Stimulated activated CD4-positive, alpha-beta T cell treated with anti-CD3 and anti-CD28 coated beads, Interleukin-12 subunit alpha, Interleukin-12 subunit beta, amount 100 ng/mL, for 24 hours (primary cell): ENCODE data around the gene PRICKLE2.
"Not testable (repeated sequence)": the region's sequence is repeated elsewhere in the genome, so short reads cannot be mapped to it uniquely, and the experiment has no call there.

Experiments
- DNase-seq, 2 experiments: peaks; one replicate each; pipeline ENCODE4 v3.0.0-alpha.2; 2020; ENCODE audit warnings: low read depth in 2 of 2

PRICKLE2 gene

DNA sequence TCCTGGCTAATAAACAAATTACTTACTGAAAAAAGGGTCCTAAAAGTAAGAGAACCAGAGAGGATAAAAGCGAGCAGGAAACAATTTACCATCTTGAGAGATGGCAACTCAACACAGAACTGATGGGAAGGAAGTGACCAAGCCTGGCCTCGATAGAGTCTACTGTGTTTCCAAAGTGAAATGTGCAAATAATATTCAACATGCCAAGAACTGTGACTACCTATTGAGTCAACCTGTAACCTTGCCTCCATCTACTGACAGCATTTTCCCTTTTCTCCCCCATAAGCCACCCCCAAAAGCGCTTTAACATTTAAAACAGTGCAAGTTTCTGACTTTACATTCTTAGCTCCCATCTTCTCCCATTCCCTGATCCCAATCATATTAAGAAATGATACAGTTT lies 126.6 kb downstream of the PRICKLE2 start:
- no peak for DNase-seq

DNA sequence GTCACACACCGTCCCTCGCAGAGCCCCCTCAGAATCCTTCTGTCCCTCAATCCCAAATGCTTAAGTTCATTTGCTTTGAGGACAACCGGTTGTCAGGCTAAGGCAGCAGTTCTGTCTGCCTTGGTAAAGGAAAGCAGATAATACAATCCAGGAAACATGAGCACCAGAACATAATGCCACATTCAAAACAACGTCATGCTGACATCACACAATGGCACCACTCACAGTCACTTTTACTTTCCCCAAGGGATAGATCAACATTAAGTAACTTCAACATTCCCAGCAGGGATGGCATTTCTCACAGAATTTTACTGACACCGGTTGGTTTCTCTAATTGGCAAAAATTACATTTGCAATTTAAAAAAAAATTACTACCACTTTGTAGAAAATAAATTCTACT lies 127.3 kb downstream of the PRICKLE2 start:
- no peak for DNase-seq

DNA sequence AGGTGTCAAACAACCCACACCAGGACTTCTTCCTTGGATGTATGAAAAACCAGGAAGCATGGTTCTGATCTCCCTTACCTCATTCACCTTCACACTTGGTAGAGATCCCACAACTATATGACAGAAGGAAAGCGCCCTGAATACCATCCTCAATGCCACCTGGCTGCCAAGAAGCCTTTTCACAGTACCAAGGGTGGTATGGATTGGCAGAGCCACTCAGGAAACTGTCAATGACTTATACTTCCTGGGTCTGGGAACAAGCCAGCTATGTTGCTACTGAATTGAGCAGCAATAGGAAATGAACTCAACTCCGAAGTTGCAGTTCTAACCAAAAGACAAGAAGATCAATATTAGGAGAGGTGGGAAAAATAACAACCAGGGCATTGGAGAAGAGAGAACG lies 129.5 kb downstream of the PRICKLE2 start:
- DNase-seq, result no peak

DNA sequence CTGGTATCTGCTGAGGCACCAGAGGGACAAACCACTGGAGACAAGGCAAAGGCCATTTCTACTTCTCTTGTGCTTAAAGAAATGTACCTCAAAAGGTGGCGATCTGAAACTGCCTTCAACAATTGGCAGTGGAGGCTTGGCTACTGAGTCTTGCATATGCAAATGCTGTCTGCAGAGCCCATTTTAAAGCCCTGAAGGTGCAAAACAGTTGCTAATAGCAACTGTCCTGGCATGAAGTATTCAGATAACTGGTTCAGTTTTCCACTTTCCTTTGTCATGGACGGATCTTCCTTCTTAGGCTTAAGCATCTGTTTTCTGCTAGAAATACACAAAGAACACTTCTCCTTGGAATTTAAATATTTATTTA lies 130.6 kb downstream of the PRICKLE2 start:
- no peak for DNase-seq

DNA sequence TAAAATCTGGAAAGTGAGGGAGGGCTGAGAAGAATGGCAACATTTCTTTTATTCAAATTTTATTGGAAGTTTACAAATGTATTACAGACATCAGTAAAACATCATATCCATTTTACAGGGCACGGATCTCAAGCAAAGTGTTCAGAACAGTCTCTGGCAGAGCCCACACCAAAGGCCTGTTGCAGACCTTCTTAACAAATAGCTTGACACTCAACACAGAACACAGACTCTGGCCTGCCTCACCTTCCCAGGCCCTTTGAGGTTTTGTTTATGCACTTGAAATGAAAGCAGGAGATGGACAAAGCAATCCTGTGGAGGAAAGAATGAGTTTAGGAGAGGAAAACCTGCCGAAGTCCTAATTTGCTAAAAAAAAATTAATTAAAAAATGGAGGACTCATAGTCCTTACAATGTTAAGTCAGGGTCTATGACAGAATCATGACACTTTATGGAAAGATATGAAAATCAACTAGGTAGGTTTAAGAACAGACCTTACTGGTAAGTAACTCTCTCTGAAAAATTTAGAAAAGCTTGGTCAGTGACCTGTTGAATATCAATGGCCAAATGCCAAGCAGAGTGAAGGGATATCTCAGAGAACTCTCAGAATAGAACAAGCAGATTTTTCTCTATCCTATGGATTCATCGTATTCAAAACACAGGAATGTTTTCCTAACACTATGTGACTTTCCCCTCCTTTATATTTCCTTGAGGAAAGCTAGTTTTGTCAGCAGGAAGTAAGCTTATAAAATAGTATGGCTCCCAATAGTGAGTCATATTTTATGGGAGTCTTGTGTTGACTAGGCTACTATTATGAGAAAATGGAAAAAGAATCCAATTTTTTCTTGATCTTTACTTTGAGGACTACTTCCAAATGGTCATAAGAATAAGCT lies 131.2 kb downstream of the PRICKLE2 start:
- DNase-seq, result no peak

DNA sequence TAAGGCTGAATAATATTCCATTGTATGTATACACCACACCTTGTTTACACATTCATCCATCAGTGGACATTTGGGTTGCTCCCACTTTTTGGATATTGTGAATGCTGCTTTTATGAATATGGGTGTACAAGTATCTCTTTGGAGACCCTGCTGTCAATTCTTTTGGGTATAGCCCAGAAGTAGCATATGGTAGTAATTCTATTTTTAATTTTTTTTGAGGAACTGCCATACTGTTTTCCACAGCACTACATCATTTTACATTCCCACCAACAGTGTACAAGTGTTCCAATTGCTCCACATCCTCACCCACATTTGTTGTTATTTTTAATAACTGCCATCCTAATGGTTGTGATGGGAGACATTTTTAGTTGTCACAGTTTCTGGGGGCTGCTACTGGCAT lies 132.1 kb downstream of the PRICKLE2 start:
- no peak for DNase-seq

DNA sequence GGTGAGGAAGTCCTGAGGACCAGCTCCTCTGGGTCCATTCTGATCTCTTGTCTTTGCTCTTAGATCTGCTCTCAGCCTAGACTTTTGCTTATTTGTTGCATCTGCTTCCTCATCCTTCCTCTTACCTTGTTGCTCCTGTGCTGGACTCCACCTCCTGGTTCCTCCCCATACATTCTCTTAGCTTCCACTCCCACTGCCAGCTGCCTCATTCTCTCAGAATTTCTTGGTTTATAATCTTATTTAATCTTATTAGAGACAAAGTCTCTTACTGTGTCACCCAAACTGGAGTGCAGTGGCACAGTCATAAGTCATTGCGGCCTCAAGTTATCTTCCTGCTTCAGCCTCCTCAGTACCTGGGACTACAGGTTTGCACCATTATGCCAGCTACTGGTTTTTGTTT lies 133.8 kb downstream of the PRICKLE2 start:
- no peak for DNase-seq

DNA sequence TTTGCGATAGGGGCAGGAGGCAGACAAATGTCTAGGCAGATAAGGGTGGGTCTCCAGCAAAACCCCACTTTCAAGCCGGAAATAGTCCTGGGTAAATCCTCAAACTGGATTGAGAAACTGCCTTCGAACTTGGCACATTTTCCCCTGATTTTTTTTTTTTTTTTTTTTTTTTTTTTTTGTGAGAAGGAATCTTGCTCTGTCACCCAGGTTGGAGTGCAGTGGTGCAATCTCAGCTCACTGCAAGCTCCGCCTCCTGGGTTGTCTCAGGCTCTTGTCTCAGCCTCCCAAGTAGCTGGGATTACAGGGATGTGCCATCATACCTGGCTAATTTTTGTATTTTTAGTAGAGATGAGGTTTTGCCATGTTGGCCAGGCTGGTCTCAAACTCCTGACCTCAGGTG lies 135.9 kb downstream of the PRICKLE2 start:
- DNase-seq, result not testable (repeated sequence)

DNA sequence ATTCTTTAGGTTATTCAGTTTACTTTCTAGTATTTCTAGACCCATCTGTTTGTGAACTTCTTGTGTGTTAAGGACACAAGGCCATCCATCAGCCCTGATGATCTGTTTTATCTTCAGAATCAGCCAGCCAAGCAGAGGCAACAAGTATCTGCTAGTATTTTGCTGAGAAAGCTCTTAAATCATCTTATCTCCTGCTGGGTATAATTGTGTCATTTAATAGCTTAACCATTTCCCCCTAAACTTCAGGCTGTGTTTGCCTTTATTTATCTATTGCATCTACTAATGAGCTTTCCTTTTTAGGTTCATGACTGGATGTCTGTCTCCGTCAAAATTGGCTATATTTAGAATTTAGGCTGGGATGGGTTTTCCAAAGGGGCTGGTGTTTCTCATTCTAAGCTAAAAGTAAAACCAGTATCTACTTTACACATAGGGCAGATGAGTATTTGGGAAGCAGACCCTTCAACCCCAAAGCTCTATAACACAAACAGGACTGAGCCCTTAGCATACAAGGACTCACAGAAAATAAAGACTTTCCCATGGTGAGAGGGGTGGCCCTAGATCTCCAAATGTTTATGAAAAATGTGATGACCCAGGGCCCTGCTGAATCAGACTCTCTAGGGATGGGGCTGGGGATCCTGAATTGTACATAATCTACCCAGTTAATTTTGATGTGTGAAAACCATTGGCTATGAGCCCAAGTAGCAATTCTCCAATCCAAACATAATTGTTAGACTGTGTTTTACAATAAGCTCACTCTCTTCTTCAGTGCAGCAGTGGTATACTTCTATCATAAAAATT lies 136.7 kb downstream of the PRICKLE2 start:
- DNase-seq, result no peak

DNA sequence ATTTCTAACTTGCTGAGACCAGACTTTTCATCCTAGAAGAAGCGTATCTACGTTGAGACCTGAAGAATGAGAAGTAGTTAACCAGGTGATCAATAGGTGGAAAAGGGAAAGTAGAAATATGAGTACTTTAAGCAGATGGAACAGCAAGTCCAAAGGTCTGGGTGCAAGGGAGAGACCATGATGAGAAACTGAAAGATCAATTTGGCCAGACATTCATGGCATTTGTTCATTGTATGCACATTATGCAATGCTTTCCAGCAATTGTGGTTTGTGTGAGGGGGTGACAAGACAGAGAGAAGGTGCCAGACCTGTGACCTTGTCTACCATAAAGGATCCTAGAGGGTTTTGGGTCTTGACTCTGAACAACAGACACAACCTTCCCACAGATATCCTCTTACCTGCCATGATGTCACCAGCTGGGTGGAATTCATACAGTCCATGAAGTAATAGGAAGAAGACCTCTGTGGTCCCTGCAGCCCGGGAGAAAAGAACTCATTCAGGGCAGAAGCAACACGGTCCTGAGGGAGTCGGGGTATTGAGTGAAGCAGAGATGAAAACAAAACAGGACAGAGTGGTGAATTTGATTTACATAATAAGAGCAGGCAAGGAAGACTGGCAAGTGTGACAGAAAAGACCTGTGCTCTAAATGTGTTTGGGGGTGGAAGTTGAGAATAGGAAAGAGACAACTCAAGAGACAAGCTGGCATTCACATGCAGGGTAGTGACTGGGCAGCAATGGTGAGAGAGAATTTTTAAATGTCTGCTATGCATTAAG lies 138.6 kb downstream of the PRICKLE2 start:
- DNase-seq, result no peak

DNA sequence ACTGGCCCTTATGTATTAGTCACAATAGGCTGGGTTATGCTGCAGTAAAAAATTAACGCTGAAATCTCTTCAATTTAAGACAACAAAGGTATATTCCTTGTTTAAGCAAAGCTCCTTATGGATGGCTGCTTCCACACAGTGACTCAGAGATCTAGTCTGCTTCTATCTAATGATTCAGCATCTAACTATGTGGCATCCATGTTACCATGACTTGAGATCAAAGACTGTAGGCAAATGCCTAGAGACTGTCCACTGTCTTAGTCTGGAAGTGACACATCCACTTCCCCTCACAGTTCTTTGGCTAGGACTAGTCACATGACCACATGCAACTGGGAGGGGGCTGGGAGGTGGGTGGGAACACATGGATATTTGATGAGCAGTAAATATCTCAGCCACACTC lies 140.6 kb downstream of the PRICKLE2 start:
- DNase-seq, result no peak

DNA sequence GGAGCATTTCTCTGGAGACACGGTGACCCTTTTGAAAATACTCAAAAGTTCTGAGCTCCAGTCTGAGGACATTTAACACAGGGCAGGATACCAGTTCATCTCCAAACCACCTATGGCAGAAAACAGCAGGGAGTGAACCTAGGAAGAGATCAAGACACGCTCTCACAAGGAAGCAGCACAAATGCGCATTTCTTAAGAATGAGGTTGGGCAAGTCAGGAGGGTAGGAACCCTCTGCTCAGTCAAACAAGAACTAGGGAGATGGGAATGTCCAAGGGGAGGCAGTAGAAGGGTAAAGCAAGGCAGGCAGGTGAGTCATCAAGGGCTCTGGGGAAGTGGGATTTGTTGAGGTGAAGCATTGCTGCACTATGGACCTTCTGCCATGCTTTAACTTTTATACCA lies 141.7 kb downstream of the PRICKLE2 start:
- DNase-seq, result no peak

DNA sequence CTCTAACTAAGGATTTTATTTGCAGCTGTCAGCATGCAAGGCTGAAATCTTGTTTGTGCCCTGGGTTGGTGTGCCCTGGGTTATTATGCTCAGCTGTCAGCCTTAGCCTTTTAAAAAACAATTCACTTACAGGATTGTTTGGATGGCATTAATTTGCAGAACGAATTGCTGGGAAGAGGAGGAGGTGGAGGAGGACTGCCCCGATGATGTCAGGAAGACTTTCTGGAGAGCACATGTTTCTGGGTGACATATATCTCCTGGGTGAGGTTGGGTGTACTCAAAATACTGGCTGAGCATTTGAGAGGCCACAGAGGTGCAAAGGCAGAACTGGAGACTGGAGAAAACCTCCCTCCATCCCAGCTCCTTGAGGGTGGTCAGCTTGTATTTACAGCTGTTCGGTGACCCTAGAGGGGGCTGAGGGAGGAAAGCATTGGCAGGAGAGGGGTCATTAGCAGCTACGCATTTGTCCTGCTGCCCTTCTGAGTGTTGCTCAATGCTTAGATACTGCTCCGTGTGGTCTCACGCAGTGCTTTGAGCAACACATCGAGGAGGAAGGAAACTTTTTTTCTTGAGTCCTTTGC lies 142.2 kb downstream of the PRICKLE2 start:
- DNase-seq, result no peak

DNA sequence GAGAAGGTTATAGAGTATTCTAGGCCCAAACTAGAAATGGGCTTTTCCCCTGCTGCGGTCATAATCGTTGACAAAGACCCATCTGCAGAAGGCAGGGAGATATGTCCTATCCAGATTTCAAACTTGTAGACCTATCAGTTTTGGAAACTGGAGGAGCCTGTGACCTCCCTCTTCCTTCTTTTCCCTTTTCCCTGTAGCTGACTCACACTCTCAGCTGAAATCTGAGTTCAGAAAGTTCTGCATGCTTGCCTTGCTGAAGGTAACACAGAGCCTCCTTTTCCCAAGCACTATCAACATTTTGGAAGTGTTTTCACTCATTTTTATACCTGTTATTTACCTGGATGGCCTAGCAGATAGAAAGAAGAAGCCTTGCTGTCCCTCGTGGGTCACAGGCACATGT lies 142.9 kb downstream of the PRICKLE2 start:
- DNase-seq, result no peak

DNA sequence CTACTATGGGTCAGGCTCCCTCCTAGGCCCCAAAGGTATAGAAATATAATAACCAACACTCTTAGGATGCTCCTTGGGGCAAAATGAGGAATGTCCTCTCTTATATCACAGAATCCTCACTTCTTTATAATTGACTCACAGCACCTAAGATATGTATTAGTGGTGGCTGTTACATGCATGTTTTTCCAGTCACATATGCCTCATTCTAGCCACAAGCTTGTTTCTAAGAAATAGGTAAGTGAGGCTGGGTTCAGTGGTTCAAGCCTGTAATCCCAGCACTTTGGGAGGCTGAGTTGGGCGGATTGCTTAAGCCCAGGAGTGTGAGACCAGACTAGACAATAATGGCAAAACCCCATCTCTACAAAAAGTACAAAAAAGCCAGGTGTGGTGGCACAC lies 144.0 kb downstream of the PRICKLE2 start:
- DNase-seq, result no peak

DNA sequence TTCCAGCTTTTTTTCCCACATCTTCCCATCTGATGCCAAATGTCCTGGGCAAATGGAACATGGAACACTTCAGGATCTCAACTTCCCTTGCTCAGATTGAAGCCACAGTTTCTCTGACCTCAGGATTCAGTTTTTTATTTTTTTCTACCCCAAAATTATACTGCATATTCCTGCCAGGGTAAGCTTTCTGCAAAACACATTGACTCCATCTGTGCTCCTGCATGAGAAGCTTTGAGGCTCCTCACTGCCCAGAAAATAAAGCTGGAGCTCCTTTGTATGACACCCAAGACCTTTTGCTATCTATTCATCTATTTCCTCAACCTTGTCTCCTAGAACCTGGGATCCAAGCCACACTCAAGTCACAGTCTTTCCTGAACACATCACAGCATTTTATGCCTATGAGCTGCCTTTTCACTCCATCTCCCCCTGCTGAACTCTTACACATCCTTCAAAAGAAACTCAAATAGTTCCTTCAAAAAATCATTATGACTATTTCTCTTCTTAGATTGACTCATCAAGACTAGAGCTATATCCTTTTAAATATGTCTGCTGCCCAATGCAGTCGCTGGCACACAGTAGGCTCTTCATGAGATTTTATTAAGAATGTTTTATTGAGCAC lies 144.5 kb downstream of the PRICKLE2 start:
- no peak for DNase-seq

DNA sequence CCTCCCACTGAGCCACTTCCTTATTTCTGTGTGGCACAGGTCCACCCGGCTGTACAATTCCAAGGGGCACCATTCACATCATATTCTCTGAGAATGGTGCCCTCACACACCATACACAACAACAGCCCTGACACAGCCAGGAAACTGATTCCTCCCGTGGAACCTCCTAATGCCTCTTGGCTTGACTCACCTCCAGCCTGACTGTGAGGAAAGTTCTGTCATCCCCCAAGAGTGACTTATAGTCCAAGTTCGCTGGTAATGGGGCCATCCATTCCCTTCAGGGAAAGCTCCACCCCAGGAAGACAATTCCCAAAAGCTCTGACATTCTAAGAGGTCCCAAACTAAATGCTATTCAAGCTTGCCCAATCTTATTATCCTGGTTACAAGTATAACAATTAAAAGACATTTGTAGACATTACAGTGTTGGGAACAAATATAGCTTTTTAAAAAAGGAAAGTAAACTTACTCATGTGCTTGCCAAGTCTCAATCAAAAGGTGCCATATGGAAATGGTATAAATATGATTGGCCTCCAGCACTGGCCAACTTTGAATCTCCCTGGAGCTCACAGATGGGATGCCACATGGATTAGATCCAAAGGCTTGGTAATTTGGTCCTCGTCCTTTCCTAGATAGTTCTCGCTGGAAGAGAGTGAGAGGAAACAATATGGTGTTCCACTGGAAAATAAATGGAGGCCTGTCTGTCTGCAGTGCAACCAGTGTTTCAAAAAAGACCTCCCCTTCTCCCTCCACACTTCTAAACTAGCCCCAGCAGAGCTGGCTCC lies 145.7 kb downstream of the PRICKLE2 start:
- DNase-seq, result no peak

DNA sequence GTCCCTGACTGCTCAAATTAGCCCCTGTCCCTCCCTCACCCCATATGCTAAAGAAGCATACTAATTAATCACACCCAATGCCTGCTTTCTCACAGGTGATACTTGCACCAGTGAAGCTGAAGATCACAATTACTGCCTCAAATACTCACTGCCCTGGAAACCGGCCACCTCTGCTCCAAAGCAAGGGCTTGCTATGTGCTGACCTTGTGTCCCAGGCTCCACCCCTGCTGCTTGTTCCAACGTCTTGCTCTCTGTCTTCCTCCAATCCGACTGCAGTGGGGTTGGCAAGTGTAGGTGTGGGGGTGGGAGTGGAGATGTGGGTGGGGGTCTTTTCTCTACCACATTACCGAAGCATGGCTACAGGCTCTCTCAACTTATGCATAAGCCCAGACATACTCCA lies 146.3 kb downstream of the PRICKLE2 start:
- no peak for DNase-seq

DNA sequence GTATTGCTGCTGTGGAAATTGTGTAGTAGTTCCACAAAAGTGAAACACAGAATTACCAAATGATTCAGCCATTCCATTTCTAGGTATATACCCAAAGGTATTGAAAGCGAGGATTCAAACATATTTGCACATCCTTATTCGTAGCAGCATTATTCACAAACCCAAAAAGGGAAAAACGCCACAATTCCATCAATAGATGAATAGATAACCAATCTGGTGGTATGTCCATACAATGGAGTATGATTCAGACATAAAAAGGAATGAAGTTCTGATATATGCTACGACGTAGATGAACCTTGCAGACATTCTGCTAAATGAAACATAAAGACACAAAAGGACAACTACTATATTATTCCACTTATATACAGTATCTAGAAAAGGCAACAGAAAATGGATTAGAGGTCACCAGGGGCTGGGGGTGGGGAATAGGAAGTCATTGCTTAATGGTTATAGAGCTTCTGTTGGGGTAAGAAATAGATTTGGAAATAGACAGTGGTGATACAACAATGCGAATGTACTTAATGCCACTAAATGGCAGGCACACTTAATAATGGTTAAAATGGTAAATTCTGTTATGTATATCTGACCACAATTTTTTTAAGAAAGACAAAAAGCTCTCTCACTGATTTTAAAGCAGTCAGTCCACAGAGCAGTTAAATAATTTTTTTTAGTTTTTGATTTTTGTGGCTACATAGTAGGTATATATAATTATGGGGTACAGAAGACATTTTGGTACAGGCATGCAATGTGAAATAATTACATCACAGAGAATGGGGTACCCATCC lies 150.2 kb downstream of the PRICKLE2 start:
- DNase-seq, result no peak

DNA sequence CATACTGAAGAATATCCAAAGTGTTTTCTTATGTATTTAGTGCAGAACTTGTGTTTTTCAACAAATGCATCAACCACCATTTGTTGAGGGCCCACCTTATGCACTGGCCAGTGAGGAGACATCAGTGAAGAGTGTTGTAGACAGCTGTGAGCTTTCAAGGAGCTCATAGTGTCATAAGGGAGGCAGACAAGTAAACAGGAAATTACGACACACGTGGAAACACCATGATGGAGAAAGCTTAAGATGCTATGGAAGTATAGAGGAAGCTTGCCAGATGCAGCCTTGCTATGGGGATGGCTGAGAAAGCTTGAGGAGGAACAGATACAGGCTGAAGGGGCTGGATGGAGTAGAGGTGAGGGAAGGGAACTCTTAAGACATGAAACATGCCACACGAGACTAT lies 151.2 kb downstream of the PRICKLE2 start:
- no peak for DNase-seq
